Measurements from ENCODE around the gene UFC1. TPM values are rescaled to one million over a fixed set of nuclear protein-coding genes. Genes with fewer than 3 reads are reported as not detected.

UFC1 gene
- total RNA-seq, 1 donor from 2014 or later: 98.2 TPM

- Mint-ChIP-seq H3K4me1 (ENCODE audit: unreplicated experiment) (peaks cover 24% of the 10 kb centered on the region), H3K36me3 (ENCODE audit: unreplicated experiment) (peaks cover 26% of the 10 kb centered on the region), H3K27ac (ENCODE audit: unreplicated experiment) (no peak overlapping the region), H3K9me3 (ENCODE audit: unreplicated experiment) (no peaks in the 10 kb centered on the region), H3K4me3 (ENCODE audit: unreplicated experiment) (no peak overlapping the region), H3K27me3 (ENCODE audit: unreplicated experiment) (no peaks in the 10 kb centered on the region)
- TF ChIP-seq CTCF (IDR thresholded peaks at IDR 0.05): no peak
- DNase-seq (ENCODE audit: extremely low spot score, unreplicated experiment): no peak
Measured at GRCh38 chr1:161130266-161130665, 23.5 kb upstream of the UFC1 start.

GRCh38 chr1:161131523-161132409, 22.0 kb upstream of the UFC1 start:
- Mint-ChIP-seq H3K36me3 (ENCODE audit: unreplicated experiment) (peaks cover 19% of the 10 kb centered on the region), H3K4me1 (ENCODE audit: unreplicated experiment) (peaks cover 22% of the 10 kb centered on the region), H3K27ac (ENCODE audit: unreplicated experiment) (no peak overlapping the region), H3K27me3 (ENCODE audit: unreplicated experiment) (no peaks in the 10 kb centered on the region), H3K4me3 (ENCODE audit: unreplicated experiment) (no peak overlapping the region), H3K9me3 (ENCODE audit: unreplicated experiment) (no peaks in the 10 kb centered on the region)
- TF ChIP-seq CTCF (IDR thresholded peaks at IDR 0.05): no peak
- no peak for DNase-seq (ENCODE audit: extremely low spot score, unreplicated experiment)

GRCh38 chr1:161132410-161133219, 21.2 kb upstream of the UFC1 start, which contains the start of gene DEDD:
Gene DEDD (minus strand): TSS chr1:161132667. CDS start chr1:161124462, 8,205 bp downstream.
- TF ChIP-seq CTCF (IDR thresholded peaks at IDR 0.05): peak; percentile 21
- no peak within 1 kb of the TSS for H3K27ac Mint-ChIP-seq (ENCODE audit: unreplicated experiment)
- H3K27me3 Mint-ChIP-seq (ENCODE audit: unreplicated experiment): no peaks in the 10 kb centered on the region
- peak; percentile 97 for DNase-seq (ENCODE audit: extremely low spot score, unreplicated experiment)
- H3K4me3 Mint-ChIP-seq (ENCODE audit: unreplicated experiment): no peak within 1 kb of the TSS
- peaks cover 22% of the 10 kb centered on the region for H3K4me1 Mint-ChIP-seq (ENCODE audit: unreplicated experiment)
- no peaks in the 10 kb centered on the region for H3K9me3 Mint-ChIP-seq (ENCODE audit: unreplicated experiment)
- peaks cover 14% of the 10 kb centered on the region for H3K36me3 Mint-ChIP-seq (ENCODE audit: unreplicated experiment)

GRCh38 chr1:161133220-161133740, 20.5 kb upstream of the UFC1 start:
- no peaks in the 10 kb centered on the region for H3K27me3 Mint-ChIP-seq (ENCODE audit: unreplicated experiment)
- H3K4me3 Mint-ChIP-seq (ENCODE audit: unreplicated experiment): no peak overlapping the region
- no peak for TF ChIP-seq CTCF (IDR thresholded peaks at IDR 0.05)
- H3K9me3 Mint-ChIP-seq (ENCODE audit: unreplicated experiment): no peaks in the 10 kb centered on the region
- no peak for DNase-seq (ENCODE audit: extremely low spot score, unreplicated experiment)
- H3K36me3 Mint-ChIP-seq (ENCODE audit: unreplicated experiment): peaks cover 12% of the 10 kb centered on the region
- no peak overlapping the region for H3K27ac Mint-ChIP-seq (ENCODE audit: unreplicated experiment)
- peaks cover 22% of the 10 kb centered on the region for H3K4me1 Mint-ChIP-seq (ENCODE audit: unreplicated experiment)

Data from osteocyte (in vitro differentiated cells).